T-helper 22 cell (primary cell): ENCODE results near the gene TMED5.
"Not testable (repeated sequence)": the region's sequence is repeated elsewhere in the genome, so short reads cannot be mapped to it uniquely, and the experiment has no call there.

Experiments
- DNase-seq: peaks from one replicate; pipeline ENCODE4 v3.0.0-alpha.2; 2020; ENCODE audit warnings: low read depth

The TMED5 gene

DNA sequence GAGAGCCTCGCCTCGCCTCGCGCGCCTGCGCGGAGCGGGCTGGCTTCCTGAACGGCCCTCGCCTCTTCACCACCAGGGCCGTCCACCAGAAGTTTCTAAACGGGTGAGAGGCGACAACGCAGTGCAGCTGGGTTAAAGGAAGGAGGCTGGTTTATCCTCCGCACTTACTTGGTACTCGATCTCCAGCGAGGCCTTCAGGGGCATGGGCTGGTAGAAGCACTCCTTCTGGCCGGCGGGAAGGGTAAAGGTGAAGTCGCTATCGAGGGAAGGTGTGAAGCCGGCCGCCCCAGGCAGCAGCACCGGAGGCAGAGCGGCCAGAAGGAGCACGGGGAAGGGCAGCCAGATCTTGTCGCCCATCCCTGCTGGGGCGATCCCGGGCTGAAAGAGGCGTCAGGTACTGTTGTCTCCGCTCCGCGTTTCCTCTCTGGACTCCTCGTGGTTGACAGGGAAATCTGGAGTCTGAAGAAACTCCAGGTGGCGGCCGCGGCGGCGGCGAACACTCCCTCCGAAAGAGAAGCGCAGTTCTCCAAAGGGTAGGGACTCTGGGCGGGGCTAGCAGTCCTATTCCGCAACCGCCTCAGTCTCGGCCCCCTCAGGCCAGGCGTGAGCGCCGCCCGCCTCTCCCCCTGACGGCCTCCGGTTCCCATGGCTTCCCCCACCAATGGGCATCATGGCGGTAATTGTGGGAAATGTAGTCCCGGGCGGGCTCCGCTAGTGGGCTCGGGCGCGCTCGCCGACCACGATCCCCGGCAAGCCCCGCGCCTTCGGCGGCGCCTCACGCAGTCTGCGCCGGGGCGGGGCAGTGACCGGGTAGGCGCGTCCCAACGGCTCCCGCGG lies at the start of gene TMED5:
Gene TMED5, minus strand, starts transcription at position 528 of the 837 bp plus-strand sequence. Its CDS starts 171 bp downstream, at position 357.
- peak; percentile 96 for DNase-seq

DNA sequence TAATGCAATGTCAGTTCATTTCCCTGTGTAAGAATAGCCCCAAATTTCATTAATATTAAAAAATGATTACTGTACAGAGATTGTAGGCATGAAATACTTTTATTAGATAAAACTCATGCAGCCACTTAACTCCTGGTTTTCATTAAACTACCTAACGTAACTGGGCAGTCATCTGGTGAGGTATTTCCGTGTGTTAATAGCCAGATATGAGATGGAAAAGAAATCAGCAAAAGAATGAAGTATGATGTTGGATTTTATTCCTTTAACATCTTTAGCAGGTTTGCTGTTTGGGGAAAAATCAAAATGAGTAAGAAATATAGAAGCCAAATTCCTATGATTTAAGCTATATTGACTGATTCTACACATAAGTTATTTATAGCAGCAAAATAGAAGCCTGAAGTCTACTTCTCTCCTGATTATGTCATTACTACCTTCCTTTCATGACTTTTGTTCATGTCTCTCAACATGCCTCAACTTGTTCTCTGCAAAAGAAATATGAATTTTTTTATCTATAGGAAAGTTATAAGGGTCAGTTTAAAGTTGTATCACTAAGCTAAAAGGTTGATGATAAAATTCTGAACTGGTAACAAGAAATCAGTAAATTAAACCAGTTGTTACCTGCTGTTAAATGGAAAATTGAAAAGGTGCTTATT lies 42.9 kb upstream of the TMED5 start:
- no peak for DNase-seq

DNA sequence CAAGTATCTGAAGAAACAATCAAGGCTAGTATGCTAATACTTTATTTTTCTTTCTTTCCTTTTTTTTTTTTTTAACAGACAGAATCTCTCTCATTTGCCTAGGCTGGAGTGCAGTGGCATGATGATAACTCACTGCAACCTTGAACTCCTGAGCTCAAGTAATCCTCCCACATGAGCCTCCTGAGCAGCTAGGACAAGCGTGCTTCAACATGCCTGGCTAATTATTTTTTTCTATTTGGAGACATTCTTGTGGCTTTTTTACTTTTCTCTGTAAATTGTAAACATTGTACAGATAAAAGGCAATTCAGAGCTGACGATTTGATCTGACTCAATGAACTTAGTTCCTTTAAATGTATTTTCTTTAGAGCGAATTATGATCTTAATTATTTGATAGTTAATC lies 41.7 kb upstream of the TMED5 start:
- DNase-seq, result no peak

DNA sequence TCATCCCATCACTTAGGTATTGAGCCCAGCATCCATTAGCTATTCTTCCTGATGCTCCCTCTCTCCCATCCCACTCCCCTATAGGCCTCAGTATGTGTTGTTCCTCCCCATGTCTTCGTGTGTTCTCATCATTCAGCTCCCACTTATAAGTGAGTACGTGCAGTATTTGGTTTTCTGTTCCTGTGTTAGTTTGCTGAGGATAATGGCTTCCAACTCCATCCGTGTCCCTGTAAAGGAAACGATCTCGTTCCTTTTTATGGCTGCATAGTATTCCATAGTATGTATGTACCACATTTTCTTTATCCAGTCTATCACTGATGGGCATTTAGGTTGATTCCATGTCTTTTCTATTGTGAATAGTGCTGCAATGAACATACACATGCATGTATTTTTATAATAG lies 40.5 kb upstream of the TMED5 start:
- not testable (repeated sequence) for DNase-seq

DNA sequence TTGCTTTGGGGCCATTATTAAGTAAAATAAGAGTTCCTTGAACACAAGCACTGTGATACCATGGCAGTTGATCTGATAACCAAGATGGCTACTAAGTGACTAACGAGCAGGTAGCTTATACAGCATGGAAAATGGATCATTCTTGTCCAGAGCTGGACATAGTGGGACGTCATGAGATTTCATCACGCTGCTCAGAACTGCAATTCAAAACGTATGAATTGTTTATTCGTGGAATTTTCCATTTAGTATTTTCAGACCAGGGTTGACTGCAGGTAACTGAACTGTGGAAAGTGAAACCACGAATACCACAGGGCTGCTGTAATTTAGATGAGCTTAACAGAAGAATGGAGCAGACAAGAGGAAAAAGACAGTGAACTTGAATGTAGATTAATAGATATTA lies 39.2 kb upstream of the TMED5 start:
- no peak for DNase-seq

DNA sequence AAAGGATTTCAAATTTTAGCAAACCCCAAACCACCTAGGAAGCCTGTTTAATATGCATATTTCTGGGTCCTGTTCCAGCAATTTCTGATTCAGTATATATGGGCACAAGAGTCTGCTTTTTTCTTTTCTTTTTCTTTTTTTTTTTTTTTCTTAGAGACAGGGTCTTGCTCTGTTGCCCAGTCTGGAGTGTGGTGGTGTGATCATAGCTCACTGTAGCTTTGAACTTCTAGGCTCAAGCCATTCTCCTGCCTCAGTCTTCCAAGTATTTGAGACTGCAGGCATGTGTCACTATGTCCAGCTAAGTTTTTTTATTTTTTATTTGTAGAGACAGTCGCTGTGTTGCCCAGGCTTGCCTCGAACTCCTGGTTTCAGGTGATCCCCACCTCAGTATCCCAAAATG lies 35.1 kb upstream of the TMED5 start:
- DNase-seq, result no peak

DNA sequence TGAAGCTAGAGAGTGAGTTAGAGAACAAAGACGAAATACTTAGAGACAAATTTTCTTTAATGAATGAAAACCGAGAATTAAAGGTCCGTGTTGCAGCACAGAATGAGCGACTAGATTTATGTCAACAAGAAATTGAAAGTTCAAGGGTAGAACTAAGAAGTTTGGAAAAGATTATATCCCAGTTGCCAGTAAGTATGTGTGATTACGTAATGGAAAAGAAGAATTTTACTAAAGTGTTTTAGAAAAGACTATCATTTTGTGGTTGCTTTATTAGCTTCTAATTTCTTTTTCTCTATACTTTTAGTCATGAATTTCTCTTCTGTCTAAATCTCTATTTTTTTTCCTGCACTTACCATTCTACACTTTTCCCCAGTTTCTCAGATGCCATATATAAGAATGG lies 27.0 kb upstream of the TMED5 start:
- DNase-seq, result no peak

DNA sequence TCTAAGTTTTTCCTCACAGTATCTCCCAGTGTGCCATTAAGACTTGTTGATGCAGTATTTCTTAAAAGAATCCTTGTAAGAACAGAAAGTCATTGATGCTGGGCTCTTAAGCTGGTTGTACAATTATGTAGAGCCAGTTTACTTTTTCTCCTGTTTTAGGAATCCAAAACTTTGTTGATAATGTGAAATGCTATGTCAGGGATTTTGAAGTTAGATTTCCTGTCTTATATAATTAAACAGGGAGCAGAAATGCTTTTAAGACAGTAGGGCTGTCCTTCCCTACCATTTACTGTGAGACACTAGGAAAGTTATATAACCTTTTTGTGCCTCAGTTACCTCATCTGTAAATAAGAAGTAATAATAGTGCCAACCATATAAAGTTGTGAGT lies 26.3 kb upstream of the TMED5 start:
- no peak for DNase-seq

DNA sequence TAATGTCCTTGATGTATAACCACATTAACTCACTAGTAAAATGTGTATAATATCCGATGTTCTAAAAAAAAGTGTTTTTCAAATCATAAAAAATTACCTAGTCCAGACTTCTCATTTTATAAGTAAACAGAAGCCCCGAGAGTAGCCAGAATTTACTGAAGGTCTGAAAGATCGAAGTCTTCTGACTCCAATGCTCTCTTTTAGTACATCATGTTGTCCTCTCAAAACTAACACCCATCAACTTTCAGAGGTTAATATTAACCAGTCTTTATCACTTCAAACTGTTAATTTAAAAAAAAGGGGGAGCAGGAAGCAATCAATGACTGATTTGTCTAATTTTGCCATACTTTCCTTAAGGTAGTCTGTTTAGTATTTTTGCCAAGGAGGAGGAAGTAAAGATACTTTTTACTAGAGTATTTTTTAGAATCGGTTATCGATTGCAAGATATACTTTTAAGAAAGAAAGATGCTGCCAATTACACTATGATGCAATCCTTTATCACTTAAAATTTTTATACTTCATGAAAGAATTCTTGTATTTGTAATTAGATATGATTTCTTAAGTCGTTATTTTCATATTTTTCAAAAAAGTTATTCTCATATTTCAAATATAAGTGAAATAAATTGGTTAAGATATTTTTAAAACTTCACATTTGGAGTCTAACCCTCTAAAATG lies 25.8 kb upstream of the TMED5 start:
- DNase-seq, result no peak

DNA sequence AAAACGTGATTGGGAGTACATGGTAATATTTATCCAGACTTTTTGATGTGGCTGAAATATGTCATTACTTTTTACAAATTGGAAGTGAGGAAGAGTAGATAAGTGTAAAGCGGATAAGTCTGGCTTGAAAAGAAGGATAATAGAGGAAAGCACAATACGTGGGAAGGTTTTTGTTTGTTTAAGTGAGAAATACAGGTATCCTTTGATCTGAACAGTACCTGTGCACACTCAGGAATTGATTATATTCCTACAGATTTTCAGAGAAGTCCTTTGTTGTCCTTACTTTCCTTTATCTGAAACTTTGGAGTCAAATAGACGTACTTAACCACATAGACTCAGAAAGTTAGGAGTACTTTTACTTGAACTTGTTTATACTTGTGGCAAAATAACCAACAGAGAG lies 20.5 kb upstream of the TMED5 start:
- DNase-seq, result no peak

DNA sequence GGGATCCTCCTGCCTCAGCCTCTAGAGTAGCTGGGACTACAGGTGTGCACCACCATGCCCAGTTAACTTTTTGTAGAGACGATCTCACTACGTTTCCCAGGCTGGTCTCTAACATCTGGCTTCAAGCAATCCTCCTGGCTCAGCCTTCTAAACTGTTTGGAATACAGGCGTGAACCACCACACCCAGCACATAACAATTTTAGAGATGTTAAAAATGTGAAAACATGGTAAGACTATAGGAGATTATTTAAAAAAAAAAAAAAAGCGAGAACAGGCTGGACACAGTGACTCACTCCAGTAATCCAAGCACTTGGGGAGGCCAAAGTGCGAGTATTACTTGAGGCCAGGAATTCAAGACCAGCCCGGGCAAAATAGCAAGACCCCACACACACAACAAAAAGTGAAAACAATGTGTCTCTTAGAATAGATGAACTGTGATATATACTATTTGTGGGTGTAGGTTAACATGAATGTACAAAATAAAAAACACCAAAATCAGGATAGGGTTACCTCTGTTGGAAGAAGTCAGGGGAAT lies 19.9 kb upstream of the TMED5 start:
- DNase-seq, result no peak

DNA sequence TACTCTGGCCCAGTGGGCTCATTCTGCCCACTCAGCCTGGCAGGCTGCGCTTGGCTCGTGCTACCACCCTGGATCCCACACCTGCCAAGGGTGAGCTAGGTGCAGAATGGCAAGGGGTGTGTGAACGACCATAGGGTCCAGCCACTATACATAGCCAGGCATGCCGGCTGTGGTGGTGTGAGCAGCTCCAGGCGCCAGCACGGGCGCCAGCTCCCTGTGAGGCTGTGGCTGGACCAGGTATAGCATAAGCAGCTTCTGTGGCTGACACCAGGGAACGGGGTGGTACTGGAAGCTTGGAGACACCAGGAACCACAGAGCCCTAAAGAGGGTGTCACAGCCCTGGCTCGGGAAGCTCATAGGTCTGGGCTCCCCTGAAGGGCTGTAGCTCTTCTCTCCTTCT lies 18.9 kb upstream of the TMED5 start:
- no peak for DNase-seq

DNA sequence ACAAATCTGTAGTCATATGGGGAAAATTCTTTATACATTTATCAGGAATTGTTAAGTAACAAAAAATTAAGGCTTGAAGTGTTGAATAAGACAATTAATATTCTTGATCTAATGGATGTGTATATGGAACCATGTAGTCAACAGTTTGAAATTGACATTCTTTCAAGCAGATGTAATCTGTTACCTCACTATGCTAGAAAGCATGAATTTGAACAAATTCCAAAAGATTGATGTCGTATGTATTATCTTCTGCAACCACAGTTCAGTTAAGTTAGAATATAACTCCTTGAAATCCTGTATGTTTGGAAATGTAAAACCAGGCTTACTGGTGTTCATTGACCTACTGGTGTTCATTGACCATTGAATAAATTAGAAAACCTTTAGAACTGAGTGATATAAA lies 16.4 kb upstream of the TMED5 start:
- no peak for DNase-seq

DNA sequence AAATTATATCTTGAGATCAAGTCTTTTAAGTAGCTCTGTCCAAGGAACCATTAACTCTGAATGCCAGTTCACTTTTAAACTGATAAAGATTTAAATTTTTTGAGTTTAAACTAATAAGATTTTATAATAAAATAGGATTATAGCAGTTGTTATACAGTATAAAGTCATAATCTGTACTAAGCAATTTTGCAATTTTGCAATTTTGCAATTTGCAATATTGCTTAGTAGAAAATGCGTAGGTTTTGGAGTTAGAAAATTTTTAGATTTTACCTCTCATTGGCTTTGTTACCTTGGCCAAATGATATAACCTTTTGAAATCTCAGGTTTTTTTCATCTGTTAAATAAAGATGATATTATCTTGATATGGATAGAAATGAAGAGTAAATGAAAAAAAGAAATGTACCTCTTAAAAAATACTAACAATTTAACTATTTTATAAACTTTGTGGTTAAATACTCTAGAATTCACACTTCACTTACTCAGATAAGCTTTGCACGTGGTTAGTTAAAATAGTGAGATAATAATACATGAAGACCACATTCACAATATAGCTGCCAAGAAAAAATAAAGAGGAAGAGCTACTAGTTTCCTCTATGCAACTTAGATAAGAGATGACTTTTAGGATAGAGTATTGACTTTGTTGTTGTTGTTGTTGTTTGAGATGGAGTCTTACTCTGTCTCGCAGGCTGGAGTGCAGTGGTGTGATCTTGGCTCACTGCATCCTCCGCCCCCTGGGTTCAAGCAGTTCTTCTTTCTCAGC lies 14.2 kb upstream of the TMED5 start:
- DNase-seq, result no peak

DNA sequence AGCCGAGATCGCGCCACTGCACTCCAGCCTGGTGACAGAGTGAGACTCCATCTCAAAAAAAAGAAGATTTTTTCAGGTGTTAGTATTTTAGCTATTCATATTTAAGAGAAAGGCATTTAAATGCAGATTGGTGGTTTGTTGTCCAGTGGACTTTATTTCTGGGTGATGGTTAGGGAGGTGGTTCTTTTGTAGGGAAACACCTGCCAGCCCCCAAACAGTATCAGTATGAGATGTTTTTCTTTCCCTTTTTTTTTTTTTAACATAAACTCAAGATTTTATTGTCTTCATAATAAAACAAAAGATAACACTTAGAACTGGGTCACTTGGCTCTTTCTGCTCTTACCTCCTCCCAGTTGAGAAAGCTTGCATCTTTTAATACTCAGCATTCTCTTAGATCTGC lies 10.2 kb upstream of the TMED5 start:
- DNase-seq, result no peak

DNA sequence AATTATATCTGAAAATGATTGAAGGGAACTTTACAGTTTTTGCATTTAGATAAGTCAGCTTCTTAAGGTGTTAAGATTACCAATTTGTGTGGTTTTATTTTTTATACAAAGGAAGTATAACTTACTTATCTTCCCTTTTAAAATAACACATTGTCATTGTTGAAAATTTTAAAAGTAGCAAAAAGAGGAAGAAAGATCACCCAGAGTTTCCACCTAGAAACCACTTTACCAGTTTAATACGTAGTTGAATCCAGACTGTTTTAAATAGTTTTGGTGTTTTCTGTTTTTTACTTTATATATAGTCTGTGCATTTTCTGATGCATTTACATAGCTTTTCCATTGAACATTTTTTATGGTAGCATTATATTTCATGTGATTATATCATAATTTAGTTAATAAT lies 6.5 kb upstream of the TMED5 start:
- DNase-seq, result no peak

DNA sequence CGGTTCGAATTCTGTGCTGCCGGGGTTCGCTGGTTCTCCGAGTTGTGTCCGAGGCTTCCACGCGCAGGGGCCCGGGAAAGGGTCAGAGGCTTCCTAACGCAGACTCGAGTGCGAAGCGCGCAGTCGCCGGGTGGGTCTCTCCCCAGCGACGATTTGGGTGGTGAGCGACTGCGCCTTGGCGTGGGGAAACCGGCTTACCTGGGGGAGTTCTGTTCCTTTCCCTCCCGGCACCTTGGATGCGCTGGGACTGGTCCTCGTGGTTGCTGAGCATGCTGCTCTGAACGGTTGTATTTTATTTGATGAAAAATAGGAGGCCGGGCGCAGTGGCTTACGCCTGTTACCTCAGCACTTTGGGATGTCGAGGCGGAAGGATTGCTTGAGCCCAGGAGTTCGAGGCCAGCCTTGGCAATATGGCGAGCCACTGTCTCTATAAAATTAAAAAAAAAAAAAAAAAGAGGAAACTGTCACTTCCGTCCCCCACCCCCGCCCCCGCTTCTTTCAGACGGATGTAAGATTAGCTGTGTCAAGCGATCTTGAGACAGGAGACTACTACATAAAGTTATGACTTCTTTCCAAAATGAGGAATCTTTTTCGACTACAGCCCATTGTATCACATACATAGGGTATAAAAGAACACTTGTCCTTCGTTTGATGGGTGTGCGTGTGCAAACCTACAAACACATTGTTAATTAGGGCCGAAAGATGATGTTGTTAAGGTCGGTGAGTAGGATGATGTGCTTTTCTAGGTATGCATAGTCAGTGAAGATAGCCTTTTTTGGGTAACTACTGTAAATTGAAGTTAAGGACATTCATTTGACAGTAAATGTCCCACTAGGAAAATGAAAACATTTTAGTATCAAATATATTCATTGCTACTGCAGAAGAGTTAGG lies 755 bp upstream of the TMED5 start, which contains the start of gene CCDC18:
Gene CCDC18, plus strand, starts transcription at position 2 of the 891 bp plus-strand sequence. CDS start 2,638 bp downstream, outside the sequence.
- DNase-seq, result peak; percentile 48

DNA sequence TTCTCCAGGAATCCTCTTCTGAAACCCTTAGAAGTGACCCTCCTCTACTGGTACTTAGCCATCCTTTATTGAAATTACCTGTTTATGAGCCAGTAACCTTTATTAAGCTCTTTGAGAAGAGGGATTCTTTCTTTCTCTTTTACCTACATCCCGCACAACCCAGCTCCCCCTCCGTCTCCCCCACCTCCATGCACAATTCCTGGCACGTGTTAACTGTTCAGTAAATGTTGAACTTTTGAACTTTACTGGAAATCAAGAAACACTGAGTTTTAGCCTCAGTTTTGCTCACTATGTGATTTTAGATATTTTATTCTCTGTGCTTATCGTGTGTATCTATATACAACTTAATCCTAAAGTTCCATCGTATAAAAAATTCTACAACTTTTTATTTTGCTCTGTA lies 1.8 kb downstream of the TMED5 start:
- DNase-seq, result no peak

DNA sequence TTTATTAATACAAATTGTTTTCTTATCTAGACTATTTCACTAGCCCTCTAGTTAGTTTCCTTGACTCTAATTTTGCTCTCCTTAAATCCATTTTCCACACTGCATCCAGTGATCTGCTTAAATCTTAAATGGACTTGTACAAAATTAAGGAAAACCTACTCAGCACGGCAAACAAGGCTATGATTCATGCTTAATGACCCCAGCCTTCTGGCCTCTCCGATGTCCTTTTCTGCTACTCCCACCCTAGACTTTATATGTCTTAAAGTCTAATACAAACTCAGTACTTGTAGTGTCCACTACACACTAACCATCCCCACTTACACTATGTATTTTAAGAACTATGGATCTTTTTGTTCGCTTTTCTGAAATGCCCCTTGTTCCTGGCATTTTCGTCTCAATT lies 2.2 kb downstream of the TMED5 start:
- no peak for DNase-seq

DNA sequence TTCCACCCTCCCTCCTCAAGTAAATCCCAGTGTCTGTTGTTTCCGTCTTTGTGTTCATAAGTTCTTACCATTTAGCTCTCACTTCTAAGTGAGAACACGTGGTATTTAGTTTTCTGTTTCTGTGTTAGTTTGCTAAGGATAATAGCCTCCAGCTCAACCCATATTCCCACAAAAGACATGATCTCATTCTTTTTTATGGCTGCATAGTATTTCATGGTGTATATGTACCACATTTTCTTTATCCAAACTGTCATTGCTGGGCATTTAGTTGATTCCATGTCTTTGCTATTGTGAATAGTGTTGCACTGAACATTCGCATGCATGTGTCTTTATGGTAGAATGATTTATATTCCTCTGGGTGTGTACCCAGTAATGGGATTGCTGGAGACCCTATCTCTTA lies 5.6 kb downstream of the TMED5 start:
- DNase-seq, result not testable (repeated sequence)

DNA sequence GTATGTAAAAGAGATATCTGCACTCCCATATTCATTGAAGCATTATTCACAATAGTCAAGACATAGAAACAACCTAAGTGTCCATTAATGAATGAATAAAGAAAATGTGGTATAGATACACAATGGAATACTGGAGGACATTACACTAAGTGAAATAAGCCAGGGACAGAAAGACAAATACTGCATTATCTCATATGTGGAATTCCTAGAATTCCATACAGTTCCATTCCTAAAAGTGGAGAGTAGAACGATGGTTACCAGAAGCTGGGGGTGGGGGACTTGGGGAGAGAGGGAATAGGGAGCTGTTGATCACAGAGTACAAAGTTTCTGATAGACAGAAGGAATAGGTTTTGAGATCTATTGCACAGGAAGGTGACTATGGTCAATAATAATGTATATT lies 7.4 kb downstream of the TMED5 start:
- no peak for DNase-seq
